Adrenal gland (tissue), 5 donors: ENCODE data around the gene LARGE1.

Source experiments
- CTCF ChIP-seq, 6 experiments: fragments of 450-650 bp in 4 of 6; fragments of 200-600 bp in 2 of 6; sonication (generic) in 1 of 6; IDR thresholded peaks; 1 replicate in 5 of 6; 2 replicates in 1 of 6; pipeline versions ENCODE4 v1.5.1 to v1.8.0; 2016 to 2021; ENCODE audit warnings: antibody characterized with exemption in 6 of 6, mild to moderate bottlenecking in 2 of 6, moderate library complexity in 1 of 6
- POLR2A ChIP-seq, 2 donors: fragments of 450-650 bp; IDR thresholded peaks; one replicate each; pipeline ENCODE4 v1.6.1; 2017; ENCODE audit warnings: antibody characterized with exemption in 2 of 2, mild to moderate bottlenecking in 2 of 2, moderate library complexity in 1 of 2
- donor health status: DM: no; HTN: no; CAD: no.

- no peak for TF ChIP-seq CTCF (IDR thresholded peaks at IDR 0.05)
- no peak for TF ChIP-seq POLR2A (IDR thresholded peaks at IDR 0.05)
Measured at GRCh38 chr22:33832558-33833151, 87.6 kb downstream of the LARGE1 start.
